Activated CD4-positive, alpha-beta memory T cell treated with anti-CD3 and anti-CD28 coated beads, Interleukin-2, amount 10 ng/mL, durations not matched to agents 7 days and 5 days (primary cell): ENCODE measurements around the gene EGLN1. TPM values are rescaled to one million over a fixed set of nuclear protein-coding genes. Genes with fewer than 3 reads are reported as not detected.
A peak's percentile ranks its signal among the peaks of the same experiment; 100 is the strongest.
"Not testable (repeated sequence)": the region's sequence is repeated elsewhere in the genome, so short reads cannot be mapped to it uniquely, and the experiment has no call there.

Source experiments
- CTCF ChIA-PET: fragments of 350-600 bp; sonication (Branson Sonifier 250); formaldehyde crosslinking; loops from one replicate; lab custom pipeline; 2021; ENCODE audit warnings: antibody characterized with exemption, inconsistent platforms; lab: Charles Lee
- POLR2A ChIA-PET: fragments of 350-600 bp; sonication (Branson Sonifier 250); formaldehyde crosslinking; loops from one replicate; lab custom pipeline; 2021; ENCODE audit warnings: antibody characterized with exemption; lab: Charles Lee
- DNase-seq: peaks from one replicate; pipeline ENCODE4 v3.0.0-alpha.2; 2020
- H3K27ac Mint-ChIP-seq: one replicate; pipeline ENCODE4 v1.8.0; 2021; ENCODE audit warnings: mild to moderate bottlenecking, mixed read lengths
- H3K27me3 Mint-ChIP-seq: one replicate; pipeline ENCODE4 v1.8.0; 2021; ENCODE audit warnings: mixed read lengths
- H3K36me3 Mint-ChIP-seq: one replicate; pipeline ENCODE4 v1.8.0; 2021; ENCODE audit warnings: low read depth, mixed read lengths
- H3K4me1 Mint-ChIP-seq: one replicate; pipeline ENCODE4 v1.8.0; 2021; ENCODE audit warnings: mixed read lengths
- H3K4me3 Mint-ChIP-seq: one replicate; pipeline ENCODE4 v1.8.0; 2021; ENCODE audit warnings: mild to moderate bottlenecking, mixed read lengths
- H3K9me3 Mint-ChIP-seq: one replicate; pipeline ENCODE4 v1.8.0; 2021; ENCODE audit warnings: mixed read lengths
- total RNA-seq, 2 experiments: library from RNA; stranded (reverse); gene quantifications; one replicate each; pipeline ENCODE4 v1.2.3, GENCODE V29; 2021

EGLN1 gene
- total RNA-seq, 2 experiments from 2014 or later: 38.8 to 38.9 TPM

DNA sequence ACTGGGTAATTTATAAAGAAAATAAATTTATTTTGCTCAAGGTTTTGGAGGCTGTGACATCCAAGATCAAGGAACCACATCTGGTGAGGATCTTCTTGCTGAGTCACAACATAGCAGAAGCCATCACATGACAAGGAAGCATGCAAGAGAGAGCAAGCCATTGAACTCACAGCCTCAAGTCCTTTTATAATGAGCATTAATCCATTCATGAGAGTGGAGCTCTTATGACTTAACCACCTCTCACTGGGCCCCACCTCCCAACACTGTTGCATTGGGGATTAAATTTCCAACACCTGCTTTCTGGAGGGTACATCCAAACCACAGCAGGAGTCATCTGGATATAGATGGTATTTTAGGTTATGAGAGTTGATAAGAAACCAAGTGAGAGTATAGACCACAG is 20.6 kb upstream of the EGLN1 start:
- no peak overlapping the region for H3K27ac Mint-ChIP-seq
- ChIA-PET CTCF (no interaction called here), POLR2A (no interaction called here)
- peaks cover 50% of the 10 kb centered on the region for H3K27me3 Mint-ChIP-seq
- H3K36me3 Mint-ChIP-seq: no peaks in the 10 kb centered on the region
- H3K4me3 Mint-ChIP-seq: no peak overlapping the region
- H3K4me1 Mint-ChIP-seq: no peaks in the 10 kb centered on the region
- no peak for DNase-seq
- H3K9me3 Mint-ChIP-seq: no peaks in the 10 kb centered on the region

DNA sequence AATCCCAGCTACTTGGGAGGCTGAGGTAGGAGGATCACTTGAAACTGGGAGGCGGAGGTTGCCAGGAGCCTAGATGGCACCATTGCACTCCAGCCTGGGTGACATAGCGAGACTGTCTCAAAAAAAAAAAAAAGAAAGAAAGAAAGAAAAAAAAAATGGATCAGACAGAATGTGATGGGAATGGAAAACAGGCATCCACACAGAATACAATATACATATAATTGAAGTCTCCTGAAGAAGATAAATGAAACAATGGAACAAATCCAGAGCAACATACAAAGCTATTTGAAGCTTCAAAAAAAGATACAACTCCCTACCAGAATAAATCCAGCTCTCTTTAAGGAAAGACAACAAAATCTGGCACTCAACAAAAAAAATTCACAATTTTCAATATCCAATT is 10.9 kb upstream of the EGLN1 start:
- DNase-seq: no peak
- Mint-ChIP-seq H3K27ac (no peak overlapping the region), H3K27me3 (peaks cover 20% of the 10 kb centered on the region), H3K4me1 (no peaks in the 10 kb centered on the region), H3K9me3 (peaks cover 5% of the 10 kb centered on the region), H3K4me3 (no peak overlapping the region), H3K36me3 (no peaks in the 10 kb centered on the region)
- ChIA-PET POLR2A (no interaction called here), CTCF (no interaction called here)

DNA sequence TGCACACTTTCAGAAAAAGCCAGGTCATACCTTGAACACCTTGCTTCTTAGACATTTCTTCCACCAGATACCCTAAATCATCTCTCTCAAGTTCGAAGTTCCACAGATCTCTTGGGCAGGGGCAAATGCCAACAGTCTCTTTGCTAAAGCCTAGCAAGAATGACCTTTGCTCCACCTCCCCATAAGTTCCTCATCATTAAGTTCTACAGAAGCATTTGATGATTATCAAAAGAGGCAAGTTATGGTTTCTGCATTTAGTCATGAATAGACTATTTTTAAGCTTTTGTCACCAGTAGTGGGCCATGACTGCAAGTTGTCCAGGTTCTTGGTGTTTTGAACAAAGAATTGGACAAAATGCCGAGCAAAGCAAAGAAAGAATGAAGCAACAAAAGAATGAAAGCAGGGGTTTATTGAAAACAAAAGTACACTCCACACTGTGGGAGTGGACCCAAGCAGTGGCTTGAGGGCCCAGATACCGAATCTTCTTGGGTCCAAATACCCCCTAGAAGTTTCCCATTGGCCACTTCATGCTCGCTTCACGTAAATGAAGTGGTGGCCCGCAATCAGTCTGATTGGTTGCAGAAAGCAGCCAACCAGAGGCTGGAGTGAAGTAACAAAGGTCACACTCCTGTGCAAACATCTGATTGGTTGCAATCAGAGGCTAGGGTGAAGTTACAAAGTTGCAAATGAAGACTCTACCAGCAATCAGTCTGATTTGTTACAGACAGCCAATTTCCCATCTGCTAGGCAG is 9.8 kb upstream of the EGLN1 start:
- CTCF ChIA-PET: no interaction called here
- no peak overlapping the region for H3K27ac Mint-ChIP-seq
- H3K4me3 Mint-ChIP-seq: no peak overlapping the region
- peaks cover 5% of the 10 kb centered on the region for H3K9me3 Mint-ChIP-seq
- H3K27me3 Mint-ChIP-seq: peaks cover 18% of the 10 kb centered on the region
- H3K4me1 Mint-ChIP-seq: no peaks in the 10 kb centered on the region
- H3K36me3 Mint-ChIP-seq: no peaks in the 10 kb centered on the region
- POLR2A ChIA-PET: no interaction called here
- no peak for DNase-seq

DNA sequence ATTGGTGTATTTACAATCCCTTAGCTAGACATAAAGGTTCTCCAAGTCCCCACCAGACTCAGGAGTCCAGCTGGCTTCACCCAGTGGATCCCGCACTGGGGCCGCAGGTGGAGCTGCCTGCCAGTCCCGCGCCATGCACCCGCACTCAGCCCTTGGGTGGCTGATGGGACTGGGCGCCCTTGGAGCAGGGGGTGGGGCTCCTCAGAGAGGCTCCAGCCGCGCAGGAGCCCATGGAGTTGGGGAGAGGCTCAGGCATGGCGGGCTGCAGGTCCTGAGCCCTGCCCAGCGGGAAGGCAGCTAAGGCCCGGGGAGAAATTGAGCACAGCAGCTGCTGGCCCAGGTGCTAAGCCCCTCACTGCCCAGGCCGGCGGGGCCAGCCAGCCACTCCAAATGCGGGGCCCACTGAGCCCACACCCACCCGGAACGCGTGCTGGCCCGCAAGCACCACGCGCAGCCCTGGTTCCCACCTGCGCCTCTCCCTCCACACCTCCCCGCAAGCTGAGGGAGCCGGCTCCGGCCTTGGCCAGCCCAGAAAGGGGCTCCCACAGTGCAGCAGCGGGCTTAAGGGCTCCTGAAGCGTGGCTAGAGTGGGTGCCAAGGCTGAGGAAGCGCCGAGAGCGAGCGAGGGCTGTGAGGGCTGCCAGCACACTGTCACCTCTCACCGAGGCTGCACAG is 8.7 kb upstream of the EGLN1 start:
- CTCF ChIA-PET, H3K27ac Mint-ChIP-seq, H3K9me3 Mint-ChIP-seq, DNase-seq, H3K4me1 Mint-ChIP-seq, H3K36me3 Mint-ChIP-seq, POLR2A ChIA-PET, H3K4me3 Mint-ChIP-seq: not testable (repeated sequence)
- H3K27me3 Mint-ChIP-seq: peaks cover 20% of the 10 kb centered on the region

DNA sequence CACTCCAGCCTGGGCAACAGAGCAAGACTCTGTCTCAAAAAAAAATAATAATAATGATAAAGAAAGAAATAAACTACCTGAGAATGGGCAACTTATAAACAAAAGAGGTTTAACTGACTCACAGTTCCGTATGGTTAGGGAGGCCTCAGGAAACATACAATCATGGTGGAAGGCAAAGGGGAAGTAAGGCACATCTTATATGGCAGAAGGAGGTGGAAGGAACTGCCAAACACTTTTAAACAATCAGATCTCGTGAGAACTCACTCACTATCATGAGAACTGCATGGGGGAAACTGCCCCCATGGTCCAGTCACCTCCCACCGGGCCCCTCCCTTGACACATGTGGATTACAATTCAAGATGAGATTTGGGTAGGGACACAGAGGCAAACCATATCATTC is 6.3 kb upstream of the EGLN1 start:
- Mint-ChIP-seq H3K4me1 (peaks cover 3% of the 10 kb centered on the region), H3K4me3 (no peak overlapping the region), H3K36me3 (no peaks in the 10 kb centered on the region), H3K27ac (no peak overlapping the region), H3K9me3 (peaks cover 5% of the 10 kb centered on the region), H3K27me3 (peaks cover 30% of the 10 kb centered on the region)
- CTCF ChIA-PET: no interaction called here
- DNase-seq: no peak
- POLR2A ChIA-PET: no interaction called here

DNA sequence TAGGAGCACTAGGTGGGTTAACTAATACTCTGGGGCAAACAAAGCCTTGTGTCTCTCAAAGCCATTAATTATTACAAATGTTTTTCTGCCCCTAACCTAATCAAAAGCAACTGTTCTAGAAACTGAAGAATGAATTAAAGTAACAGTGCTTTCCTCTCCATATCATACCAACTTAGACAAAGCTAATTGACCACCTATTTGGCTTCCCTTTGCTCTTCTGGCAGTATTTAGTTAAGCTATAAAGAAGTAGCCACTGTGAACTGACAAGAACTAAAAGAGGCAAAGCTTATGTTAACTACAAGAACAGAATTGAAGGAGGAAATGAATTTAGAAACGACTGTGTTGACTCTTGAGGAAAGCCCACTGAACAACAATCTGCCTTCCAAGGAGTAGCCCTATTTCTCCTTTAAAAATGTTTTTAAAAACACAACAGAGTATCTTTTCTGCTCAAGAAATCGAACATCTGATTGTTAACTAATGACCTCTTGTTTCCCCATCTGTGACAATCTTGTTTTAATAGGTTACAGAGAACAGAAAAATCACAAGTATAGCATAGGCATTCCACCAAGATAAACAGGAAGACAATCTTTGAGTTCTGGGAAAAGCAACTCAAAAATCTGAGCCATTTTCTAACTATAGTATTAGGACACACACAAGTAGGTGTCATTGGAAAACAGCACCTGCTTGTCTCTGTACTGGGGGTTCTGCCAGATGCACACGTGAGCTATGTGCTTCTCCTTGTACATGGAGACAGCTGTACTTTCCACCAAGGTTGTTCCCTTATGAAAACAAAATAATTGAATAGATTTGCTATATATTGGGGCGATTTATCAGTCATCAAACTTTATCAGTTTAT is 3.1 kb upstream of the EGLN1 start:
- CTCF ChIA-PET: no interaction called here
- Mint-ChIP-seq H3K4me1 (peaks cover 11% of the 10 kb centered on the region), H3K27ac (no peak overlapping the region), H3K27me3 (peaks cover 22% of the 10 kb centered on the region), H3K36me3 (peaks cover 9% of the 10 kb centered on the region), H3K9me3 (peaks cover 3% of the 10 kb centered on the region), H3K4me3 (no peak overlapping the region)
- POLR2A ChIA-PET: interaction anchor here (1.0 kb wide), 1 partner anchor 103 kb away, joined by 3 read pairs; no protein-coding TSS in a partner anchor
- DNase-seq: no peak

DNA sequence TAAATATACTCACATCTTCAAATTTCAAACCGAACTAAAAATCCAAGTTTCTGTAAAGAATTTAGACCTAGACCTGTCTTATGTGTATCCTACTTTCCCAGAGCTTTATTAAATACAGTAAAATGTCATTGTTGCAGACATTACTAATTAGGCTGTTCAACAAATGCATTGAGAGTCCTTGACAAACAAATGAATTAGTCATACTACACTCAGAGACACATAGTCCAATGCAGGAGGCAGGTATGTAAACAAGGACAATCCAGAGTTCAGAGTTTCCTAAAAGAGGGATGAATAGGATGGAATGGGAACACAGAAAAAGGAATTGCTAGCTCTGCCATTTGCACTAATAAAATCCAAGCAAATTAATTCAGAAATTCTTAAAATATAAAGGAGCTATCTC is 1.6 kb upstream of the EGLN1 start:
- peaks cover 23% of the 10 kb centered on the region for H3K36me3 Mint-ChIP-seq
- no peak overlapping the region for H3K4me3 Mint-ChIP-seq
- CTCF ChIA-PET: interaction anchor here (0.8 kb wide), 1 partner anchor 167 kb away, joined by 3 read pairs; no protein-coding TSS in a partner anchor
- DNase-seq: no peak
- peaks cover 19% of the 10 kb centered on the region for H3K27me3 Mint-ChIP-seq
- H3K9me3 Mint-ChIP-seq: no peaks in the 10 kb centered on the region
- peaks cover 21% of the 10 kb centered on the region for H3K4me1 Mint-ChIP-seq
- H3K27ac Mint-ChIP-seq: no peak overlapping the region
- POLR2A ChIA-PET: no interaction called here

DNA sequence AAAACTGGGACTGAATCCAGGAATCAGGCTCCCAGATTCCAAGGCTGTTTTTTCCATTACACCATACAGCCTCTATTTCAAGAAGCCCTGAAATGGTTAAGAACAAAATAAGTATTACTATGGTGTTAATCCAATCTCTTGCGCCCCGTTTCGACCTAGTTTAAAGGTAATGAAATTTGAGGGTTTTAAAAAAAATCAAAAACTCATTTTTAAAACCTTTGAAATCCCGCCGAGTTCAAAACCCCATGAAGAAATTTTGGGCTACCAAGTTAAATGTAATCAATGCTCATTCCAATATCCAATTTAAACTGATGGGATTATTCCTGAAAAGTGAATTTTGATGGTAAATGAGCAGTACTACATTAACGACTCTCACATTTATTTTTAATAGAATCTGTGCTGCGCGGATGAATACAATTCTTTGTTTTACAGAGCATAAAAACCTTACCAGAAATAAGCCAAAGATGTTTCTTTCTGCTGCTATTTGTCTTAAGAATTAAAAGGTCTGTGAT is 767 bp upstream of the EGLN1 start:
- CTCF ChIA-PET: no interaction called here
- Mint-ChIP-seq H3K36me3 (peaks cover 31% of the 10 kb centered on the region), H3K4me3 (peak overlapping the region; percentile 76), H3K4me1 (peaks cover 29% of the 10 kb centered on the region), H3K27me3 (peaks cover 19% of the 10 kb centered on the region), H3K27ac (peak overlapping the region; percentile 87), H3K9me3 (no peaks in the 10 kb centered on the region)
- POLR2A ChIA-PET: no interaction called here
- no peak for DNase-seq

DNA sequence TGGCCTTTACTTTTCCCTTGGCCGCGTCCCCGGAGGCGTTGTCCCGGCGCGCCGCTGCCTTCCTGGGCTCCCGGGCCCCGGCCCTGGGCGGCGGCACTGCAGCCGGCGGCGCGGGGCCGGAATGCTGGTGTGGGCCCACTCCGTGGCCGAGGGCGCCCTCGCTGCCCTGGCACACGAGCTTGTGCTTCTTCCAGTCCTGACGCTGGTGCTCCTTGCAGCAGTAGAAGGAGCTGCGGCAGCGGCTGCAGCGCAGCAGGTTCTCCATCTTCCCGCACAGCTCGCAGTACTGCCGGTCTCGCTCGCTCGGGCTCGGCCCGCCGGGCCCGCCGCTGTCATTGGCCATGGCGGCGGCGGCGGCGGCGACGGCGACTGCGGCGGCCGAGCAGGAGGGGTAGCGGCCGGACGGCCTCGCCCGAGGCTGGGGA is 529 bp downstream of the EGLN1 start:
- POLR2A ChIA-PET: interaction anchor here (0.7 to 5.0 kb wide), 11 partner anchors 9 to 205 kb away, joined by 3 to 64 read pairs (median 9); partner anchors contain the start of genes EXOC8, SPRTN and TSNAX
- peaks cover 42% of the 10 kb centered on the region for H3K4me1 Mint-ChIP-seq
- no peak for DNase-seq
- H3K9me3 Mint-ChIP-seq: no peaks in the 10 kb centered on the region
- peak overlapping the region; percentile 67 for H3K27ac Mint-ChIP-seq
- peaks cover 43% of the 10 kb centered on the region for H3K36me3 Mint-ChIP-seq
- H3K27me3 Mint-ChIP-seq: peaks cover 19% of the 10 kb centered on the region
- peak overlapping the region; percentile 72 for H3K4me3 Mint-ChIP-seq
- CTCF ChIA-PET: interaction anchor here (1.0 to 3.4 kb wide), 6 partner anchors 39 to 182 kb away, joined by 3 to 19 read pairs (median 4); partner anchors contain the start of genes EXOC8 and SPRTN

DNA sequence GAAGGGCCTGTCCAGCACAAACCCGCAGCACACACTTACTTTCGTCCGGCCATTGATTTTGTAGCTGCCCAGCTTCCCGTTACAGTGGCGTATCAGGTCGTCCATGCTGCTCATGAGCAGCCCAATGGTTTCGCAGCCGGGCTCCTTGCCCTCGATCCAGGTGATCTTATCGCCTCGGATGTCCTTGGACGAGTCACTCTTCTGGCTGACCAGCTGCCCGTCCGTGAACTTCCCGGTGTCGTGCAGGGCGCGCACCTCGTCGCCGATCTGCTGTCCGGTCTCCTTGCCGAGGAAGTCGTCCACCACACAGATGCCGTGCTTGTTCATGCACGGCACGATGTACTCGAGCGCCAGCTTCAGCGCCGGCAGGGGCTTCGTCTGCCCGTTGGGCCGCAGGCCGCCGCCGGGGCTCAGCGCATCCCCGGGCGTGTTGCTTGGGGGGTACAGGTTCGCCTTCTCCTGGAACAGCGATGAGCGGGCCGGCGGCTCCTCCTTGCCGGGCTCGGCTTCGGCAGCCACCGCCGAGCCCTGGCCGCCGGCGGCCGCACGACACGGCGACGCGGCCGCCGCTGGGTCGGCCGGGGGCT is 1.0 kb downstream of the EGLN1 start:
- H3K27me3 Mint-ChIP-seq: peaks cover 15% of the 10 kb centered on the region
- POLR2A ChIA-PET: interaction anchor here (0.7 to 5.0 kb wide), 18 partner anchors 8 to 192 kb away, joined by 3 to 64 read pairs (median 5); partner anchors contain the start of genes EXOC8, SPRTN and TSNAX

DNA sequence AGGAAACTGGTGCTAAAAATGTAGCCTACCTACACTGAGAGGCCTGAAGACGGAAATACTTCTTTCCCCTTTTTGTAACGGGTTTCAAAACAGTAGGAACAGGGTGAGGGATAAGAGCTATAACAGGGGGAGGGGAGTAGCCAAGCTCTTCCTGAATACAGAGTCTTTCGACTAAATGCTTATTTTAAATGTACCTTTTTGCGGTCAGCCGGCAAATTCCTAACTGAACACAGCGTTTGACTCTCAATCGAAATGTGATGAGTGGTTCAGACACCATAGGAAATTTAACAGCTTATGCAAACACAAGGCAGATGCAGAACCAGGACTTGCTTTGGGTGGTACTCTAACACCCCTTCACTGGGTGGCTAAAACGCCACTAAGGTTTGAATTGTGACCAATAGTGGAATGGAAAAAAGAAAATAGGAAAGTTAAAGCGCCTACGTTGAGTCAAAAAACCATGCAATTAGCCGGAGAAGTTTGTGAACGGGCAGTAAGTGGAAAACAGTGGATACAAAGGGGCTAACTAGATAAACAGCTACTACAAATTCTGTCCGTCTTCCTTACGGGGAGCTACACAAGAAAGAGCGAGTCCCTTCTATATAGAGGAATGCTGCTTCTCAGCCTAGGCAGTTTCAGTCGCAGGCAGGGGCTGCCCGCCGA is 1.7 kb downstream of the EGLN1 start:
- peaks cover 46% of the 10 kb centered on the region for H3K36me3 Mint-ChIP-seq
- H3K27ac Mint-ChIP-seq: peak overlapping the region; percentile 90
- no peaks in the 10 kb centered on the region for H3K9me3 Mint-ChIP-seq
- CTCF ChIA-PET: interaction anchor here (0.7 to 3.4 kb wide), 10 partner anchors 17 to 183 kb away, joined by 3 to 19 read pairs (median 4); partner anchors contain the start of genes EXOC8 and SPRTN
- peaks cover 45% of the 10 kb centered on the region for H3K4me1 Mint-ChIP-seq
- no peak for DNase-seq
- peaks cover 13% of the 10 kb centered on the region for H3K27me3 Mint-ChIP-seq
- POLR2A ChIA-PET: interaction anchor here (0.7 to 5.0 kb wide), 19 partner anchors 8 to 192 kb away, joined by 3 to 64 read pairs (median 4); partner anchors contain the start of genes EXOC8, SPRTN and TSNAX
- peak overlapping the region; percentile 92 for H3K4me3 Mint-ChIP-seq

More for the DNA sequence above, 1.0 kb downstream of the EGLN1 start:
- peaks cover 43% of the 10 kb centered on the region for H3K4me1 Mint-ChIP-seq
- peak overlapping the region; percentile 92 for H3K4me3 Mint-ChIP-seq
- H3K9me3 Mint-ChIP-seq: no peaks in the 10 kb centered on the region
- H3K36me3 Mint-ChIP-seq: peaks cover 44% of the 10 kb centered on the region
- H3K27ac Mint-ChIP-seq: peak overlapping the region; percentile 90
- DNase-seq: peak; percentile 49
- CTCF ChIA-PET: interaction anchor here (1.0 to 3.4 kb wide), 10 partner anchors 40 to 182 kb away, joined by 3 to 19 read pairs (median 4); partner anchors contain the start of genes EXOC8 and SPRTN
